BLaER1 treated with 17β-estradiol and CSF1 and Interleukin-3, amounts not matched to agents 10 nM and 100 nM (cell line): Measurements from ENCODE around the gene ZNF830.

Source experiments
- H3K27ac ChIP-seq, 11 experiments: shearing (Covaris generic); formaldehyde crosslinking; 2 replicates each; pipeline ENCODE4 v1.8.1; 2022
- H3K27me3 ChIP-seq, 11 experiments: shearing (Covaris generic); formaldehyde crosslinking; 2 replicates each; pipeline ENCODE4 v1.8.1; 2022
- H3K36me3 ChIP-seq, 11 experiments: shearing (Covaris generic); formaldehyde crosslinking; 2 replicates each; pipeline ENCODE4 v1.8.1; 2022
- H3K4me1 ChIP-seq, 10 experiments: shearing (Covaris generic); formaldehyde crosslinking; 2 replicates each; pipeline ENCODE4 v1.8.1; 2022
- H3K4me2 ChIP-seq, 11 experiments: shearing (Covaris generic); formaldehyde crosslinking; 2 replicates each; pipeline ENCODE4 v1.8.1; 2022
- H3K4me3 ChIP-seq, 10 experiments: shearing (Covaris generic); formaldehyde crosslinking; 2 replicates each; pipeline ENCODE4 v1.8.1; 2022
- H3K9ac ChIP-seq, 11 experiments: shearing (Covaris generic); formaldehyde crosslinking; 2 replicates each; pipeline ENCODE4 v1.8.1; 2022
- H3K9me3 ChIP-seq, 11 experiments: shearing (Covaris generic); formaldehyde crosslinking; replicated peaks in 1 of 11; 2 replicates each; pipeline ENCODE4 v1.8.1; 2022
- H4K20me1 ChIP-seq, 11 experiments: shearing (Covaris generic); formaldehyde crosslinking; 2 replicates each; pipeline ENCODE4 v1.8.1; 2022
- Cebpa-rat ChIP-seq, 11 experiments: shearing (Covaris generic); IDR thresholded peaks; 2 replicates each; pipeline ENCODE4 v1.8.1; 2022

ZNF830 gene

DNA sequence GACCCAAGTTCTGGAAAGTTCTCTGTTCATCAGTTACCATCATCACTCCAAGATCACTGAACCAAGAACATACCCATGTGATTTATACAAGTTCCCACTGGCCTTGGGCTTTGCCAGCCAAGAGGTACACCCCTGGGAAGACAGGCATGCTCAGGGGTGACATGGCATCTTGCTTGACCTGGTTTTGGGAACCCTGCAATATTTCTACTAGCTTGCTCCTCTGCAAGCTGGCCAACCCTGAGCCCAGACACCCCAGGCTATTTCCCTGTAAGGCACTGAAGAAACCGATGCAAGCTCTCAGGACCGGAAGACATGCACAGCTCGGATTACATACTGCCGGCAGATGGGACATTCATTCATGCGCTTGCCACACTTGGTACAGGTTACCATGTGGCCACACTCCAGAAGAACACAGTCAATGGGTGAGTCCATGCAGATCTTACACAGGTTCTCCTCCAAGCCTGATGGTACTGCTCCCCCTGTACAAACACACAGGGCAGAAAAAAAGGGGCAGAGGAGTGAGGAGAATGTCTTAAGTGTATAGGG, 50.4 kb downstream of the ZNF830 start:
- Histone ChIP-seq H4K20me1 (peaks cover 0 to 6% (median 0%) of the 10 kb centered on the region in 11 experiments; a peak in 2 of 22 replicates), H3K4me1 (no peaks in the 10 kb centered on the region)
- TF ChIP-seq Cebpa-rat (IDR thresholded peaks at IDR 0.05) = no peak

More for the DNA sequence above, 50.4 kb downstream of the ZNF830 start:
- no peak overlapping the region for H3K4me3 ChIP-seq
- H3K9ac ChIP-seq = no peak overlapping the region
- peaks cover 54 to 100% (median 97%) of the 10 kb centered on the region in 11 experiments for H3K36me3 ChIP-seq
- no peak overlapping the region for H3K4me2 ChIP-seq
- no peaks in the 10 kb centered on the region for H3K9me3 ChIP-seq
- H3K27ac ChIP-seq = no peak overlapping the region
- no peaks in the 10 kb centered on the region for H3K27me3 ChIP-seq
